AG04450 (cell line): Measurements from ENCODE around the gene LCN15. TPM values are rescaled to one million over a fixed set of nuclear protein-coding genes. Genes with fewer than 3 reads are reported as not detected.
A peak's percentile ranks its signal among the peaks of the same experiment; 100 is the strongest.

Experiments used
- CTCF ChIA-PET: fragments of 300-600, 350-600 bp; formaldehyde crosslinking; extraction: SDS; loops from one replicate; lab custom pipeline; 2022; ENCODE audit warnings: antibody characterized with exemption, inconsistent platforms; lab: Charles Lee
- POLR2A ChIA-PET: fragments of 350-600 bp; formaldehyde crosslinking; extraction: SDS; loops from one replicate; lab custom pipeline; 2021; ENCODE audit warnings: antibody characterized with exemption, inconsistent platforms; lab: Yijun Ruan, JAX
- DNase-seq: peaks from one replicate; pipeline ENCODE4 v3.0.0-alpha.2; 2011; ENCODE audit warnings: low read depth, low spot score
- H3K27ac ChIP-seq: one replicate; pipeline ENCODE4 v1.5.1; 2012; ENCODE audit warnings: low read depth, low read length, control low read depth
- H3K27me3 ChIP-seq: one replicate; pipeline ENCODE4 v1.6.0; 2012; ENCODE audit warnings: low read length; ENCODE audit not compliant: control insufficient read depth, insufficient read depth
- H3K4me3 ChIP-seq: 2 replicates; pipeline ENCODE4 v1.5.1; 2011; ENCODE audit warnings: mild to moderate bottlenecking, low read depth, low read length, control low read depth
- H3K9me3 ChIP-seq: 2 replicates; pipeline ENCODE4 v1.5.1; 2012; ENCODE audit warnings: low read length; ENCODE audit not compliant: control insufficient read depth, insufficient read depth
- polyA plus RNA-seq: library from polyadenylated mRNA; depleted of rRNA; stranded (reverse); fragments of >200 nt; gene quantifications from 2 replicates; pipeline ENCODE4 v1.2.3, GENCODE V29; 2011
- TF ChIP-seq, protein P1 (sequence below): IDR thresholded peaks from 2 replicates; pipeline ENCODE4 v1.5.1; 2011; ENCODE audit warnings: low read depth, low read length, control low read depth, inconsistent platforms

The LCN15 gene
- polyA plus RNA-seq, 1 experiment: not detected

DNA sequence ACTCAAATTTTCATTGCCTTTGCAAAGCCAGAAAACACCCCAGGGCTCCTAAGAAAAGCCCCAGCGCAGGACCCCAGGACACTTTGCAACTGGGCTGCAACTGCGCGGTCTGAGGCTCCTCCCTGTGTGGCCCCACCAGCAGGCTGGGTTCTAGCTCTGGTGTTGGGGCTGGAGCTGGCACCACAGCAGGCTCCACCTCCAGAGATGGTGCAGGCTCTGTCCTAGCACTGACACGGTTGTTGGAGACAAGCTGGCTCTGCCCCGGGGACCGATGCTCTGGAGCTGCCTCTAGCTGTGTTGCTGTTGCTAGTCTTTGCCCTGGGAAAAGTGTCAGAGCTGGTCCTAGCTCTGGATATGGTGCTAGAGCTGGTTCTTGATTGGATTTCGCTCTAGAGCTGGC is 35.2 kb downstream of the LCN15 start:
- no peak for DNase-seq
- Histone ChIP-seq H3K9me3 (no peaks in the 10 kb centered on the region; the same call in 1 of the 2 replicates), H3K27ac (no peak overlapping the region), H3K4me3 (peak overlapping the region; percentile 76), H3K27me3 (no peaks in the 10 kb centered on the region)
- POLR2A ChIA-PET: interaction anchor here (0.6 to 2.4 kb wide), 8 partner anchors 9 to 400 kb away, joined by 3 to 14 read pairs (median 5); no protein-coding TSS in a partner anchor
- TF ChIP-seq, protein P1, sequence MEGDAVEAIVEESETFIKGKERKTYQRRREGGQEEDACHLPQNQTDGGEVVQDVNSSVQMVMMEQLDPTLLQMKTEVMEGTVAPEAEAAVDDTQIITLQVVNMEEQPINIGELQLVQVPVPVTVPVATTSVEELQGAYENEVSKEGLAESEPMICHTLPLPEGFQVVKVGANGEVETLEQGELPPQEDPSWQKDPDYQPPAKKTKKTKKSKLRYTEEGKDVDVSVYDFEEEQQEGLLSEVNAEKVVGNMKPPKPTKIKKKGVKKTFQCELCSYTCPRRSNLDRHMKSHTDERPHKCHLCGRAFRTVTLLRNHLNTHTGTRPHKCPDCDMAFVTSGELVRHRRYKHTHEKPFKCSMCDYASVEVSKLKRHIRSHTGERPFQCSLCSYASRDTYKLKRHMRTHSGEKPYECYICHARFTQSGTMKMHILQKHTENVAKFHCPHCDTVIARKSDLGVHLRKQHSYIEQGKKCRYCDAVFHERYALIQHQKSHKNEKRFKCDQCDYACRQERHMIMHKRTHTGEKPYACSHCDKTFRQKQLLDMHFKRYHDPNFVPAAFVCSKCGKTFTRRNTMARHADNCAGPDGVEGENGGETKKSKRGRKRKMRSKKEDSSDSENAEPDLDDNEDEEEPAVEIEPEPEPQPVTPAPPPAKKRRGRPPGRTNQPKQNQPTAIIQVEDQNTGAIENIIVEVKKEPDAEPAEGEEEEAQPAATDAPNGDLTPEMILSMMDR: no peak
- CTCF ChIA-PET: interaction anchor here (1.1 to 2.3 kb wide), 6 partner anchors 9 to 244 kb away, joined by 3 to 7 read pairs (median 6); no protein-coding TSS in a partner anchor

DNA sequence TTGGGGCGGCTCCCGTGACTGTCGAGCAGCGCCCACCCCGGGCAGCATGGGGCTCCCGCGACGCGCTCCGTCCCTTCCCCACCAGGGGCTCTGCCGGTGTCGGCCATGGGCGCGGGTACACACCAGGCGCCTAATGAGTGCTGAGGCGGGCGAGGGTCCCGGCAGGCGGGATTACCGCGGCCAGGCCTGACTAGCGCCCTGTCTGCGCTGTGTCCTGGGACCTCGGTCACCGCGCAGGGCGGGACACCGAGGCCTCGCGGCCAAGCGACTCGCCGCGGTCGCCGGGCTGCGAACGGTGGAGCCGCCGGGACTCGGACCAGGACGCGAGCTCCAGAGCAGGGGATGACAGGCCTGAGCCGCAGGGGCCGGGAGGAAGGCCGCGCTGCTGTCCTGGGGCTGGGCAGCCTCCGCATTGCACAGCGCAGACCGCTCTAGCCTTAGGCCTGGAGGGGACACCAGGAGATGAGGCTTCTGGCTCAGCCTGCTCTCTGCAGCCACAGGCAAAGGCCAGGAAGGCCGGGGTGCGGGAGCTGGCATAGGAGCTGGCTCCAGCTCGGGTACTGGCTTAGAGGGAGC is 35.7 kb downstream of the LCN15 start:
- H3K27ac ChIP-seq: no peak overlapping the region
- POLR2A ChIA-PET: interaction anchor here (0.6 to 2.4 kb wide), 23 partner anchors 8 to 619 kb away, joined by 3 to 17 read pairs (median 4); partner anchors contain the start of genes AGPAT2 and MAN1B1
- CTCF ChIA-PET: interaction anchor here (0.6 to 2.3 kb wide), 8 partner anchors 9 to 306 kb away, joined by 3 to 7 read pairs (median 4); no protein-coding TSS in a partner anchor

DNA sequence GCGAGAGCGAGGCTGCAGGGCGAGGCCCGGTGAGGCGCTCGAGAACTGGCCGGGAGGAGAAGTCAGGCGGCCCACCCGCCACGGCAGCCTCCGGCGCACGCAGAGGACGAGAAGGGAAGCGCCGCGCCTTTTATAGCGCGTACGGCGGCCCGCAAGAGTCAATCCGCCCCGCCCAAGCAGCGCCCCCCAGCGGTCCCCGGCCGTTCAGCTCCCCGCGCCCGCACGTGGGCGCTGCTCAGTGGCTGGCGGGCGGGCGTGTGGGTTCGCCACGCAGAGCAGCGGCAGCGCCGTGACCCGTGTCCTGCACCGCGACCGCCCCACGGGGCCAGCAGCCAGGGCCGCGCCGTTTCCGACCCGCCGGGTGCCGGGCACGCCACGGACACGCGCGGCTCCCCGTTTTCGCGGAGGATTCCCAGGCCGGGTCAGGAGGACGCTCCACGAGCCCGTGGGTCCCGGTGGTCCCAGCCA is 36.2 kb downstream of the LCN15 start:
- Histone ChIP-seq H3K4me3 (peak overlapping the region; percentile 76), H3K27ac (no peak overlapping the region), H3K27me3 (no peaks in the 10 kb centered on the region), H3K9me3 (no peaks in the 10 kb centered on the region; the same call in 1 of the 2 replicates)
- DNase-seq: peak; percentile 78
- ChIA-PET CTCF (interaction anchor here (0.6 to 2.3 kb wide), 6 partner anchors 8 to 307 kb away, joined by 3 to 7 read pairs (median 4); no protein-coding TSS in a partner anchor), POLR2A (interaction anchor here (0.6 to 2.4 kb wide), 24 partner anchors 8 to 619 kb away, joined by 3 to 17 read pairs (median 4); partner anchors contain the start of genes AGPAT2 and MAN1B1)
- TF ChIP-seq, protein P1: peak; percentile 79

More for the DNA sequence above, 35.7 kb downstream of the LCN15 start:
- TF ChIP-seq, protein P1: no peak
- H3K27me3 ChIP-seq: no peaks in the 10 kb centered on the region
- H3K9me3 ChIP-seq: no peaks in the 10 kb centered on the region; the same call in 1 of the 2 replicates
- peak overlapping the region; percentile 76 for H3K4me3 ChIP-seq
- DNase-seq: no peak

DNA sequence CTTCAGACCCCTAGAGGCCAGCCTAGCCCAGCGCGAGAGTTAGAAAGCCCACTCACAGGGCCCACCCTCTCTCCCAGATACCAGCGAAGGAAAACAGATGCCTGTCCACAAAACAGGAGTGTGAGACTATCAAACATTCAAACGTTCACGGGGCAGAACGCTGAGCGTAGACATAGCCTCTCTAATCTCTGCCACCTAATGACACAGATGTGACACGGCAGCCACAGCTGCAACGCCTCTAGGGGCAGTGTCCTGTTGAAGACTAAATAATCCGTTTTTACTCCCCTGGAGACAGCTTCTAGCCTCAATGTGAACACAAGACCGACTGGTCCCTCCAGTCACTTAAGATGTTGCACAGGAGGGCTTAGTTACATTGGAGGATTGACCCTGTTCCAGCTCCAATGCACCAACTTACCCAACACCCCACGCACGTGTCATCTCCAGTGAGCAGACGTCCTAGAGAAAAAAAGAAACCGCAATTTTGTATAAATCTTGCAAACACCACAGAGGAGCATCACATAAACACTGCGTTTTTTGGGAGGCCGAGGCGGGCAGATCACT is 37.6 kb downstream of the LCN15 start:
- peak overlapping the region; percentile 39 for H3K27ac ChIP-seq
- TF ChIP-seq, protein P1: peak; percentile 40
- DNase-seq: no peak
- CTCF ChIA-PET: interaction anchor here (0.6 to 0.7 kb wide), 2 partner anchors 45 to 470 kb away, joined by 6 to 8 read pairs; no protein-coding TSS in a partner anchor
- H3K9me3 ChIP-seq: no peaks in the 10 kb centered on the region; the same call in 1 of the 2 replicates
- H3K27me3 ChIP-seq: no peaks in the 10 kb centered on the region
- H3K4me3 ChIP-seq: peak overlapping the region; percentile 75
- POLR2A ChIA-PET: interaction anchor here (0.6 to 1.8 kb wide), 16 partner anchors 13 to 400 kb away, joined by 3 to 17 read pairs (median 3); partner anchors contain the start of genes AGPAT2 and MAN1B1
